Stimulated activated CD4-positive, alpha-beta T cell treated with anti-CD3 and anti-CD28 coated beads, Interleukin-12 subunit alpha, Interleukin-12 subunit beta, amount 100 ng/mL, for 48 hours (primary cell): Measurements from ENCODE around the gene CRHR1.

Experiments used
- DNase-seq, 3 donors: peaks; one replicate each; pipeline ENCODE4 v3.0.0-alpha.2; 2020; ENCODE audit warnings: low read depth in 2 of 3, low spot score in 1 of 3

CRHR1 gene

DNA sequence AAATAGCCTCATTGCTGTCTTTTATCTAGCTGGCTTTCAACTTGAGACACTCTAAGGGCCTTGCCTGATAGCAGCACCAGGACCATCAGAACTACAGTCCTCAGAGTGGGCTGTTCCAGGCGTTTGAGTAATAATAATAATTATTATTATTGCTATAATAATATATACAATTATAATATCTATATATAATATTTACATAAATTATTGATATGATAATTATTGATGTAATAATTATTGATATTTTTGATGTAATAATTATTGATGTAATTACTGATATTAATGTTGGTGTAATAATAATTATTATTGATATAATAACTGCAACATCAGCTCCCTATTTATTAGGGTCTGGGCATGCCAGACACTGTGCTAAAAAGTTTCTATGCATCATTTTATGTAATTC, 25.6 kb upstream of the CRHR1 start:
- DNase-seq = no peak

DNA sequence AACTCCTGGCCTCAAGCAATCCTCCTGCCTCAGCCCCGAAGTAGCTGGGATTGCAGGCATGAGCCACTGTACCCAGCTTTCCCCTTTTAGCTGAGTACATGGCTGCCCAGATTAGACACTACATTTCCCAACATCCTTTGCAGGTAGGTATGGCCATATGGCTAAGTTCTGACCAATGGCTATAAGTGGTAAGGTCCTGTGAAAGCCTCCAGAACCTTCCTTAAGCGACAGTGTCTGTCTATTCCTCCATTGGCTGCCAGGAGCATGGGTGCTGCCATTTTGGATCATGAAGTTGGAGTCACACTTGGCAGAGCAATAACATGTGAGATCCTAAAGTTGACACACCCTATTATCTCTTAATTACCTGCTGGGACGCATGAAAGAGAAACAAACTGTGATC, 24.4 kb upstream of the CRHR1 start:
- no peak for DNase-seq

DNA sequence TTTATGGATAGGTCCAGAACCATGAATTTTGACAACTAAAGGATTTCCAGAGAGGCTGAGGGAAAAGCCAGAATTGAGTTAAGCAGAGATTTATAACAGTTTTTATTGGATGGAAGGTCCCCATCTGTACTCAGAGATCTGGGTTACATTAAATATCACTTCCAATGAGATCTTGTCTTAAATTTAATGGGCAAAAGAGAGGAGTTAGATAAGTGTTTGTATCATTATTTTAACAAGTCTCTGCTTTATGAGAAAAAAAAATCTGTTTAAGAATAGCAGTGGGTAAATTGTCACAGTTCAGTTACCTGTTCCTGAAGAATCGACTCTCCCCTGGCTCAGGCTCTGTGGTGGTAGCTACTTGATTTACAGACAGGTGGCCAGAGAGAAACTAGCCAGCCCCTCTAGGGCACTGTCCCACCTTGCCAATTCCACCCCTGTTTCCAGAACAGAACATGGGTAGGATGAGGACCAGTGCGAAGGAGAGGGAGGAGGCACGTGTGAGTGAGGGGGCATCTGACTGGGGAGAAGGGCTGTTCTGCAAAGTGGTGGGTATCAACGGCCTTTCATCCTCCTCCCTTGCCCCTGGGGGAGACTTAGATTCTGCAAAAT, 22.1 kb upstream of the CRHR1 start:
- DNase-seq = no peak

DNA sequence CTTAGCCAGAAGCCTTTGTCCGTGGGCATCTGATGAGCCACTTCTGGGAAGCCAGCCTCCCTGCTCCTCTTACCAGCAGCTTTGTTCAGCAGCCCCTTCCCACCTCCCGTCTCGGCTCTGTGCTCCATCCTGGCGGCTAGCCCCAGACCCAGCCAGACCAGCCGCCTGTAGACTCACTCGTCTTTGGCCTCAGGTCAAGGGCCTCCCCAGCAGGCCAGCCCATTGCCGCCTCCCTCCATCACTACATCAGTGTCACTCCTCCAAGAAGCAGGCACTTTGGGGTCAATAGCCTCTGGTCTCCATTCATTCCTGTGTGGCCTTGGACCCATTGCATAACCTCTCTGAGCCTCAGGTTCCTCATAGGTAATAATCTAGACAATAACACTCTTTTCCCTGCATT, 20.9 kb upstream of the CRHR1 start:
- DNase-seq = no peak

GRCh38 chr17:45764479-45764878, 19.6 kb upstream of the CRHR1 start:
- no peak for DNase-seq

GRCh38 chr17:45768000-45768399, 16.1 kb upstream of the CRHR1 start:
- no peak for DNase-seq

DNA sequence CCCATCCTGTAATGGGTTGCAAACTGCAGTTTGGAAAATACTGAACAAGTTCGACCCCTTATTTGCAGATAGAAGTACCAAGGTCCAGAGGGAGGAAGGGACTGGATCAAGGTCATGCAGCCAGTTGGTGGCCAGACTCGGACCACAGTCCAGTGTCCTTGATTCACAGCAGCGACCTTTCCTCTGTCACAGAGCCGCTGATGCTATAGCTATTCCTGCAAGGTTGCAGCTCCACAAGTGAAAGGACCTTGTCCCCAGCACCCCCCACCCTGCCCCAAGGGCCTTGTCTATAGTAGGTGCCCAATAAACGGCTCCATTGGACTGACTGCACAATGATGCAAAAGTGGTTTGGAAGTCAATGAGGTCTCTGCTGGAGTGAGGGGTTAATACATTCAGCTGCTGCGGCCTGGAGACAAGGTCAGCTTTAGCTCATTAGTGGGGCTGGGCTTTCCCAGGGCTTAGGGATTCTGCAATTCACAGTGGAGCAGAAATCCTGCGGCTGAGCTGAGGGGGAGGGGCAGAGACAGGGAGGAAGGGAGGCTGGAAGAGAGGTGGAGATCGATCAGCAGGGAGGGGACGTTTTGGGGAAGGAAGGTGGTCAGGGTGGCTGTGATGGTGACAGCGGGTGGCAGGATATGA, 13.4 kb upstream of the CRHR1 start:
- DNase-seq = no peak

DNA sequence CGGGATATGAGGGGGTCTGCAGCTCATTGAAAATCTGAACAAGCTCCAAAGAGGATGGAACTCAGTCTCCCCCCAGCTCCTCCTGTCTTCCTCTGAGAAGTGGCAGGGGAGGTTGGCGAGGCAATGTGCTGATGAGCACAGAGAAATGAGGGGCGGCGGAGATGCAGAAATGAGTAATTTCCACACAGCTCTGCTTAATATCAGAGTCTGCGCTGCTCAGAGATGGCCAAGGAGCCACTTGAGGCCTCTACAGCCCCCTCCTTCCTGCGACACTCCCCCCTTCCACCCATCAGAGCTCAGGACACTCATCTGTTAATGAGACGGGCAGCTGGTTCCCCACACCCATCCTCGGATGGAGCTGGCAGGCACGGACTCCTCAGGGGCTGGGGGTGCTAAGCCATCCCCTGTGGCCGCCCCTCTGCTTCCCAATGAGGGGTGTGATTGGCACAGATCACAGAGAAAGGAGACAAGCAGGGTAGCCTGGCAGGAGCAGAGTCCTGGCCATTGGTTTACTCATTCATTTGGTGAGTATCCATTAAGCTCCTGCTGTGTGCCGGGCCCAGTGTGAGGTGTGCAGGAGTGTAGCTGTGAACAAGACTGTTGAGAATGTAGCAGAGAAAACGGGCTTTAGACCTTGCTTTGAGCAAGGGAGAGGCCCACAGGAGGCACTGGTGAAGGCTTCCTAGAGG, 12.7 kb upstream of the CRHR1 start:
- DNase-seq = no peak

GRCh38 chr17:45775148-45775547, 9.0 kb upstream of the CRHR1 start:
- no peak for DNase-seq

GRCh38 chr17:45775576-45776011, 8.5 kb upstream of the CRHR1 start:
- no peak for DNase-seq

DNA sequence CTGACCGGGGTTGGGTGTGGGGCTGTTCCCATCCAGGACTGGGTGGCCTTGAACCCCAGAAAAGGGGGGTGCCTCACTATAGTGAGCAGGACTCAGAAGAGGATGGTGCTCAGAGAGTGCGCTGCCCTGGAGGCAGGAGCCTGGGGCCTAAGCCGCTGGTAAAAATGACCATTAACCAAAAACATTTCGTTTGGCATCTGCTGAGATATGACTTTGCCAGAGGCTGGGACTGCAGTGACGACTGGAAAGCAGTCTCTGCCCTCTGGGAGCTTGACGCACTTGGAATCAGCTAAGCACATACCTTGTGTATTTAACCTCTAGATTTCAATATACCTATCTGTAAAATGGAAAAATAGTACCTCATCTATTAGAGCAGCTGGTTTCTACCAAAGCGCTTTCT, 7.2 kb upstream of the CRHR1 start:
- no peak for DNase-seq

- no peak for DNase-seq
Measured at GRCh38 chr17:45777388-45777787, 6.7 kb upstream of the CRHR1 start.

DNA sequence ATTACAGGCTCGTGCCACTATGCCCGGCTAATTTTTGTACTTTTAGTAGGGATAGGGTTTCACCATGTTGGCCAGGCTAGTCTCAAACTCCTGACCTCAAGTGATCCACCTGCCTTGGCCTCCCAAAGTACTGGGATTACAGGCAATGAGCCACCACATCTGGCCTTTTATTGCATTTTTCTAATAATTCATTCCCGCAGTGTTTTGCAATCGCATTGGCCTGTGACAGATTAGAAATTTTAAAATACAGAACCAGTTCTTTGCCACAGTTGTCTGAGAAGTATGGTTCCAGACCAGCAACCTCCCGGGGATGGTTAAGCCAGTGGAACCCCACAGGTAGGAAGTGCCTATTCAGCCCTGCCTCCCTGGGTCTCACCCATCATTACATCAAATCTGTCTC, 3.2 kb upstream of the CRHR1 start:
- DNase-seq = no peak

DNA sequence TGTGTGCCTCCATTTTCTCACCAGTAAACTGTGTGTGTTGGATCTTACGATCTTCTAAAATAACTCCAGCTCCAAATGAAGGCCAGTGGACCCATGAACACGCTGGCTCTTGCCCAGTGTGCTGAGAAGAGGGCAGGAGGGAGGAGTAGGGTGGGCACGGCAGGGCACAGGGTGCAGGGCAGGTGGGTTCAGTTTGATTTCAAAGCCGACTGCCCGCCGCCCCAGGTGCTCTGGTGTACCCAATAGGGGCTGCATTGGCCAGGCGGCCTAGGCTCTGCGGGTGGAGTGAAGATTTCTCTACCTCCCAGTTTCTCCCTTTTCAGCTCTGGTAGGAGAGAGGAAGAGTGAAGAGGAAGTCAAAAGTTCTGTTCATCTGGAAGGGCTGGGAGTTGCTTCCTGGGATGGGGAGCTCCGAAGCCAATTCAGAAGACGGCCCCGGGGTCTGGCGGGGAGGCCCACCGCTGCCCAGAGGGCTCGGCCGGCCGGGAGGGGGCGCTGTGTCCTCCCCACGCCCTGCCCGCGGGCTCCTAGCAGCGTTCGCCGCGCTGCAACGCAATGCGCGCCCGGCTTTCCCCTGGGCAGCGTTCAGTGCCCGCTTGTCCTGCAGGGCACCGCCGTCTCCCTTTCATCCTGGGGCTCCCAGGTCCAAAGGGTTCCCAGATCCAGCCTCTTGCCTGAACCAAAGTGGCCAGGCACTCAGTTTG, 1.1 kb upstream of the CRHR1 start:
- peak; percentile 8 to 47 (median 25) for DNase-seq

DNA sequence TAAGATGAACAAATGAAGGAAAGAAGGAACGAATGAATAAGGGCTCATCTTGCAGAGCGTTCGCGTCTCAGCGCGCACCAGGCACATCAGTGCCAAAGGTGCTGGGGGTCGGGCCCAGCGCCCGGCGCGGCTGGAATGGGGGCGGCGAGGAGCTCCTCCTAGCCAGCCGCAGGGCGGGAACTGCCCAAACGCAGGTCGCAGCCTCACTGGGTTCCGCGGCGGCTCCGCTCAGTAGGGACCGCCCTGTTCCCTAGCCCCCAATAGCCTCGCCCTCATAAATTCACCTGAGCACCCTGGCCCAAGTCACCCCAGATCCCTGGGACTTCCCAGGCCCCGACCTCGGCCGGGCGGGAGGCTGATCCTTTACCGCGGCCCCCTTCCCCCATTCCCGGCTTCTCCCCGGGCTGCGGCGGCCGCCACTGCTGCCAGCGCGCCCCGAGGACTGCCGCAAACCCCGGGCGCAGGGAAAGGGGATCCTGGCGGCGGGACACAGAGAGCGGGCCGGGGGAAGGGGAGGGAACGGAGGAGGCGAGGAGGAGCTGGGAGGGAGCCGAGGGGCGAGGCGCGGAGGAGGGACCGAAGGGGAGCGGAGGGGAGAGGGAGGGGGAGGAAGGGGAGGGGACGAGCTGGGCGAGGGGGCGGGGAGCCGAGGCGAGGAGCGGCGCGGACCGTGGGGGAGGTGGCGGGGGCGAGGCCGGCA, 377 bp upstream of the CRHR1 start:
- no peak for DNase-seq

- DNase-seq = peak in 2 of 3 donors; percentile 7 to 39
Measured at GRCh38 chr17:45784741-45785479, 790 bp downstream of the CRHR1 start.

- DNase-seq = no peak
Measured at GRCh38 chr17:45785480-45786193, 1.5 kb downstream of the CRHR1 start.

- DNase-seq = no peak
Measured at GRCh38 chr17:45786349-45786748, 2.2 kb downstream of the CRHR1 start.

DNA sequence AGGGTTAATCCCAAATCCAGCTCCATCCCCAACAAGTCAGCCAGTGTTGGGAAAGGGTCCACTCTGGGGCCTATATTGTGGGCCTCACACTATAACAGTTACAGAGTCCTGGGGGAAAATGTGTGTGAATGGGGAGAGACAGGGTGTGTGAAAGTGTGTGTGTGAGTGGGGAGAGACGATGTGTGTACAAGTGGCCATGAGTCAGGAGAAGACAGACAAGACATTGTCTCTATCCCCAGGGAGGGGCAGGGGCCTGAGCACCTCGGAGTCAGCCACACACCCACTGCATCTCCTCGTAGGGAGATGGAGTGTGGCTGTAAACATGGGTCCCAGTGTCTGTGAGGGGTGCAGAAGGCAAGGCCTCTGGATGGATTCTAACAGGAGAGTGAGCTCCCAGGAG, 2.9 kb downstream of the CRHR1 start:
- DNase-seq = no peak

- DNase-seq = no peak
Measured at GRCh38 chr17:45787656-45788055, 3.5 kb downstream of the CRHR1 start.
